SIG-M5 treated with dmso at 0.1 percent for 504 hours (cell line): ENCODE data around the gene LRRC8C.
A peak's percentile ranks its signal among the peaks of the same experiment; 100 is the strongest.

ENCODE experiments used
- DNase-seq: peaks from one replicate; lab custom pipeline; 2025; ENCODE audit not compliant: unreplicated experiment; lab: John Stamatoyannopoulos, UW

Gene LRRC8C

DNA sequence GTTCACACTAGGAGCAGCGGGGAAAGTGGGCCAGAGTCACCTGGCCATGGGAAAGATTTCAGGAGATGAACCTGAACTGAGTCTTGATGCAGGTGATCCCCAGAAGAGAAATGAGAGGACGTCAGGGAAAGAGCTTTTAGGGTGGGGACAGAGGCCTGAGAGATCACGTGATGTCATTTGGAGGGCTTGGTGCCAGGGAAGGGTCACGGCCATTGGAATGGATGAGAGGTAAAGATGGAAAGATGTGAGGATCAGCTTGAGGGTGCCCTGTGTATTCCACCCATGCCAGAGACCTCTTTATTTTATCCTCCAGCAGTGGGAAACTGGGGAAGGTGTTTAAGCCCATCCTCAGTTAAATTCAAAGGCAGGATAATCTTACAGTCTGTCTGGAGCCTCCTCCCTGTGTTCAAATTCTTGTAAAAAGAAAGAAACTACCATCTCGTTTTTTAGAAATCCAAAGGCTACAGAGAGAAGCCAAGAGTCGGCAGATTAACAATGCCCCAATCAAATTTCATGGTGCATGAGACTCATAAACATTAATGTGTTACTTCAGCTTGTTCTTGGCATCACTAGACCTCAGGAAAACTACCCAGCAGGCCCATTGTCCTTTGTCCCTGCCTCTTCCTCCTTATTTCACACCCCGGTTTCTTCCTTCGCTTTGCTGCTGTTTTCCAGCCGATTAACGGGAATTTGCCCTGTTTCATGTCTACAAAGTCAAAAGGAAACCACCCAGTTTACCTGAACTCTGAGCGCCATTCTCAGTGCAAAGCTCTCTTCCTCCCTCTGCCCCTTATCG is 94.8 kb downstream of the LRRC8C start:
- DNase-seq, result no peak

DNA sequence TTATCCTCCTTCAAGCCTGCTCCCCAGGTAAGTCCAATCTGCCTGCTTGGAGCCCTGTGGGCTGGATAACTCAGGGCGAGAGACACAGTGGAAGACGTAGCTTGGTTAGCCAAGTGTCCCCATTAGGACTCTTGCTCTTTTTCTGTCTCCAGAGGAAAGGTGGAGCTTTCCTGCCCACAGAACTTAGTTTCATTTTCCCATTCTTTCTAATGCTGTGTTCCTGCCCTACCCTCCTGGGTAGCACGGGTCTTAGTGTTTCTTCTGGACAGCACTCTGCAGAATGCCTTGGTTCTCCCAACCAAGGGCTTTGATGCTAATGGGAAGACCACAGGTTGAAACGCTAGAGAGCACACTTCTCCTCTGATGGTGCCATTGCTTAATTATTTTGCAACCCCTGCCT is 95.5 kb downstream of the LRRC8C start:
- DNase-seq, result no peak

DNA sequence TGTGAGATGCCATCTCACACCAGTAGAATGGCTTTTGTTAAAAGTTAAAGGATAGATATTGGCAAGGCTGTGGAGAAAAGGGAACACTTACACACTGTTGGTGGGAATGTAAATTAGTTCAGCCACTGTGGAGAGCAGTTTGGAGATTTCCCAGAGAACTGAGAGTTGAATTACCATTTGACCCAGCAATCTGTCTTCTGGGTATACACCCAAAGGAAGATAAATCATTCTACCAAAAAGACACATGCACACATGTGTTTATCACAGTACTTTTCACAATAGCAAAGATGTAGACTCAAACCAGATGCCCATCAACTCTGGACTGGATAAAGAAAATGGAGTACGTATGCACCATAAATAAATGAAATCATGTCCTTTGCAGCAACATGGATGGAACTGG is 99.3 kb downstream of the LRRC8C start:
- no peak for DNase-seq

DNA sequence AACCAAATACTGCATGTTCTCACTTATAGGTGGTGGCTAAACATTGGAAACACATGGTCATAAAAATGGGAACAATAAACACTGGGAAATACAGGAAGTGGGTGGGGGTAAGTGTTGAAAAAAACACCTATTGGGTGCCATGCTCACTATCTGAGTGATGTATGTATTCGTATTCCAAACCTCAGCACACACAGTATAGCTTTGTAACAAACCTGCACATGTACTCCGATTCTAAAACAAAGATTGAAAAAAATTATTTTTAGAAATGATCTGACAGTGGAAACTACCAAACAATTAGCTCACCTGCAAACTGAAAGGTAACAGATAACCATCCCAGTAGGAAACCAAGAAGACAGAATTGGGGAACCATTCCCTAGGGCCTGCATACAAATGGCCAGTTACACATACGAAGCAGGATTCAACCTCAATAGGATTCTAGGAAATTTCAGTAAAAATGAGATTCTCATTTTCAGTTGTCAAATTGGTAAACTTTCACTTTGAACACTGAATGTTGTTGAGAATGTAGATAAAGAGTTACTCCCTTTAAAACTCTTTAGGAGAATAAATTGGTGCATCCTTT is 99.8 kb downstream of the LRRC8C start:
- DNase-seq, result no peak

DNA sequence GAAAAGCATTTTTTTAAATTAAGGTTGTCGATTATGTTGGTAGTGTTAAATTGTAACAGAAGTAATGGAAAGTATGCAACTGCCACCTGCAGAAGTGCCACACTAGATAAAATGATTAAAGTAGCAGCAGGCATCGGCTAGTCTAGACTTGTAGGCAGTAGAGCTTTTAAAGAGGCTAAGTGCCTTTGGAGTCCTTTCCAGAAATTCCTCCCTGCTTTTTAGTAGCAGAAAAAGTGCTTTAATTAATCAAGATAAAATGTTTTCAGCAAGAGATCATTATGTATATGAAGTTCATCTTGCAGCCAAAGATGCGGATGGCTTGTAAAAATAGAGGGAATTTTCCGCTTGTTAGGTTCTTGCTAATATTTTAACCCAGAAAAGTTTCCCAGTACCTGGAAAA is 100.8 kb downstream of the LRRC8C start:
- no peak for DNase-seq

DNA sequence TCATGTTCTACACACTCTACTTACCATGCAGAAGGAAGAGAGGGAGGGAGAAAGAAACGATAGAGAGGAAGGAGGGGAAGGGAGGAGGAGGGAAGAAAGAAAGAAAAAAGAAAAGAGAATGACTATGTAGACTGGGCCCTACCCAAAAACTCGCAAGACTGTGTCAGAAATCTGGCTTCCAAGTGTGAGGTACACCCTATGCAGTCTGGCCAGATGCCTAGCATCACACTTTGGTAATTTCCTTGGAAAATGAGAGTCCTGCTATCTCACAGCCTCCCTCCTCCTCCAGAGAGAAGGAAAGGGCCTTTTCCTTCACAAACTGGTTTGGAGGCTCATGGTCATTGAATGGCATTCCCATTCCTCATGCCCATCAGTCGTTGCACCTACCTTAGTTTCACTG is 101.5 kb downstream of the LRRC8C start:
- no peak for DNase-seq

DNA sequence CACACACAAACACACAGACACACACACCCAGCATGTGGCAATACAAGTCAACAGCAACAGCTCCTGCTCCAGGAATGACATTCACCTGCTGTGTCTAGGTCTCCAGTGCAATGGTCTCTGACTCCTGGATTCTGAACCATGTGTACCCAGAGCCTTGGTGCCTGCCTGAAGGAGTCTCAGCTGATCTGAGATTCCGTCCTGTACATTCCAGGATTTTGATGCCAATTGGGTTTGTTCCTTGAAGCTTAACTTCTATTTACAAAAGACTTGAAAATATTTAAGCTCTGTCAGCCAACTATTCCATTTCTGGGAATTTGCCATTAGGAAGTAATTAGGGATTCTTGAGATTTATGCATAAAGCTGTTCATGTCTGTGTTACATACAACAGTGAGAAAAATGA is 102.6 kb downstream of the LRRC8C start:
- no peak for DNase-seq

DNA sequence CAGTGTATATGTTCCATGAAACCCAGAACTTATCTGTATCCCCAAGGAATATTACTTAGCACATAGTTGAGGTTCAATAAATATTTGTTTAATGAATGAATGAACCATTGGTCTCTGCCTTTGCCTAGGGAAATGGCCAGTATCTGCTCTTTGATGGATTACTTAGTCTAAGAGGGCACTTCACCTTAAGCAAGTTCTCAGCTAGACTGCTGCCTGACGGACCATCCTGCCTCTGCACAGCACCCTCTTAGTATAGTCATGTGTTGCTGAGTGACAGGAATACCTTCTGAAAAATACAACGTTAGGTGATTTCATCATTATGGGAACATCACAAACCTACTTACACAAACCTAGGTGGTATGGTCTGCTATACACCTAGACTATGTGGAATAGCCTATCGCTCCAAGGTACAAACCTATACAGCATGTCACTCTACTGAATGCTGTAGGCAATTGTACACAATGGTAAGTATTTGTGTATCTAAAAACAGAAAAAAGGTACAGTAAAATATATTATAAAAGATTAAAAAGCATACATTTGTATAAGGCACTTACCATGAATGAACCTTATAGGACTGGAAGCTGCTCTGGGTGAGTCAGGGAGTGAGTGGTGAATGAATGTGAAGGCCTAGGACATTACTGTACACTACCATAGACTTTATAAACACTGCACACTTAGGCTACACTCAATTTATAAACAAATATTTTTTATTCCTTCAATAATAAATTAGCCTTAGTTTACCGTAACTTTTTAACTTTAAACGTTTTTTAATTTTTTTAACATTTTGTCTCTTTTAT is 104.2 kb downstream of the LRRC8C start:
- no peak for DNase-seq

DNA sequence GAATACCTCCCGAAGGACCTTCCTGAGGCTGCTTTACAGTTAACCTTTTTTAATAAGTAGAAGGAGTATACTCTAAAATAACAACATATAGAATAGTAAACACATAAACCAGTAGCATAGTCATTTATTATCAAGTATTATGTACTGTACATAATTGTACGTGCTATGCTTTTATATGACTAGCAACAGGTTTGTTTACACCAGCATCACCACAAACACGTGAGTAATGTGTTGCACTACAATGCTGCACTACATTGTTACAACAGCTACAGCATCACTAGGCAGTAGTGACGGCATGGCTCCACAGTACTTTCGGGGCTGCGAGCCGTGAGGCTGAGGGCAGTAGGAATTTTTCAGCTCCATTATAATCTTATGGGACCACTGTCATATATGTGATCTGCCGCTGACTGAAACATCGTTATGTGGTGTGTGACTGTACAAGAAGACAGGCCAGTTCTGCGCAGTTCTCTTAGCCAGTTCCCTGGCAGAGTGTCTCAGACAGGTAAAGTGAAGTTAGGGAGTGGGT is 105.1 kb downstream of the LRRC8C start:
- no peak for DNase-seq

DNA sequence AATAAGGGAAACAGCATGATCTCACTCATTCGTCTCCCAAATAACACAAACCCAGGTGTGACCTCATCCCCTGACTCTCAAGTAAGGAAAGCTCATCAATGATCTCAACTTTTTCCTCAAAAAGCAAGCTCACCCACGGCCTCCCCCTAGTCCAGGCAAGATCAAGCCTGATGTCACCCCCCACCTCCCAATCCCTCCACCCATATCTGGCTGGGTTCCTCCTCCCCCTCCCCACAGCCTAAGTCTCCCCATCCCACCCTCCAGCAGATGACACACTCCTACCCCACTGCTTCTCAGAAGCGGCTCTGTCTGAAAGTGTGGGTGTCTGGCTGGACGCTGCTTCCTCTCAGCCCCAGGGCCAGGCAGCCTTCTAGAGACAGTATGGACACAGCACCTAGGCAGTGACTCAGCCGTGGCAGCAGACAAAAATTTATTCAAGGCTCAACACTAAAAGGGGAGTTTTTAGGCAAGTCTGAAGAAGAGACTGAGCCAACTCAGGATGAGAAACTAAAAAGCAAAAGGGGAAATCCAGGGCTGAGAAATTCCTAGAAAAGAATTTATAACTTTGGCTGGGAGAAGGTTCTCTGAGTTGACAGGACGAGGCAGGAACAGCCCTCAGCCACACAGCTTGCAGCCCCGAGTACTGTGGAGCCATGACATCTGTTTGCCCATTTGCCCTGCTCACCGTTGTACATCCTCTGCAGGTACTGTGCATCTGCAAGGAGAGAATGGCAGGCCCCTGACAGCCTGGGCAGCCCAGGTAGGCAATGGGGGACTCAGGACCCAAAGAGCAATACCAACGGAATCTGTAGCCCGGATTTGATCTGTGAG is 106.3 kb downstream of the LRRC8C start:
- DNase-seq, result no peak

DNA sequence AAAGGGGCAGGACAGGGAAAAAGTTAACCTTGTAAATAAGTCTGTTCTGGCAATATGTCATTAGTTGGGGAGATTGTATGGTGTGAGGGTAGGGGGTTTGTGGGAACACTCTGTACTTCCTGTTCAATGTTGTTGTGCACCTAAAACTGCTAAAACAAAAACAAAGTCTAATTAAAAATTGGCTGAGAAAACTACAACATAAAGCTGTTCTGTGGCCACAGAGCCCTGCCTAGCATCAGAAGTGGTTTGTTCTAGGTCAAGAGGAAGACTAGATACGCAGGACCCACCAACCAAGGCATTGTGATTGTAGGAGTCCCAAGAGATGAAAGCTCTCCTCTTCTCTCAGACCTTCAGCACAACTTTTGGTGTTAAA is 106.9 kb downstream of the LRRC8C start:
- DNase-seq, result no peak

DNA sequence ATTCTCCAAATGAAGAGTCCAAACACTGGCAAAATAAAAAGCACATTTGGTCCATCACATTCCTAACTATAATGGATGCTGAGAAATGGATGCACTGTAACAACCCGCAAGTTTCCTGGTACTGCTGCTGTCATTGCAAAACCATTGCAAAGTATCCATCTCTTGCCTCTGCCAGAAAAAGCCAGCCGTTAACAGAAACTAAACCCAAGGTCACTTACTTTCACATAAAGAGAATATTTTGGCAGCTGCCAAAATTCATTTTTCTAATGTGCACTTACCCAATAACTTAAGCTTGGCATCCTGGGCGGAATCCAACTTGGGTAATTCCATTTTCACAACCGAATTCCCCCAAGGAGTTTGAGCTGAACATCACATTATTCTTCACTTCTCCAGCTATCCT is 110.9 kb downstream of the LRRC8C start:
- DNase-seq, result no peak

DNA sequence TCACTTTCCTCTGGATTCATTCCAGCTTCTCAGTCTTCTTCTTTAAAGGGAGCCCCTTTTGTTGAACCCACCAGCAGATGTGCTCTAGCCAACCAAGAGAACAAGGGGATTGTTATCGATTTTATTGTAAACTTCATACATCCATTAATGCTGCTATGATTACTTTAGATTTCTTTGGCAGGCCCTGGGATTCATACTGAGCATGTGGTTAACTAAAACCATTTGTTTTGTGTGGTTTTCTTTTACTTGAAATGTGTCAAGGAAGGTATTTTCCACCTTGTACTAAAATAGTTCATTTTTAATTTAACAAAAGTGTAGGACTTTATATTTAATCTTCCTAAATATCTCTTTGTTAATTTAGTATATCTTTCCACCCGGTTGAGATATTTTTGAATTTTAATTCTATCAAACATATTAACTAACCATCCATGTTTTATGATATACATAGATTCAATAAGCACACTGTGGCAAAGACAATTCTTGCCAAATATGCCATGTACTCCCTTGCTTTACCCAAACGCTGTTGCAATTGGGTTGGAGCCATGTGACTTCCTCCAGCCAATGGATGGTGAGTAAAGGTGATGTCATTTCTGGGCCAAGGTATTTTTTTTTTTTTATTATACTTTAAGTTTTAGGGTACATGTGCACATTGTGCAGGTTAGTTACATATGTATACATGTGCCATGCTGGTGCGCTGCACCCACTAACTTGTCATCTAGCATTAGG is 113.7 kb downstream of the LRRC8C start:
- no peak for DNase-seq

DNA sequence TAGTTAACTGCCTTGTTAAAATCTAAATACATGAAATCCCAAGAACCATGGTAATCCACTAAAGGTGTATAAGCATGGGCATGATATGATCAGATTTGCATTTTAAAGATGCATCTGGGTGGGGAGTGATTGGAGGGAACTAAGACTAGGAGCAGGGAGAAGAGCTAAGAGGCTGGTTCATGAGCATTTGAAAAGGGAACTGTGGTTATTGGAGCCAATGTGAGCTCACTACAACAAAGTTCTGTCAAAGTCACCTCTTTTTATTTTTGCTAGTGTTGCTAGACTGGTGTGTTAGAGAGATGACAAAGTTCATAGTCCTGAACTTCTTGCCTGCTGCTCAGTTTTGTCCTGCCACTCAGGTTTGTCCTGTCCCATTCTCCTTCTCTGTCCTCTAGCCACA is 120.8 kb downstream of the LRRC8C start:
- no peak for DNase-seq

DNA sequence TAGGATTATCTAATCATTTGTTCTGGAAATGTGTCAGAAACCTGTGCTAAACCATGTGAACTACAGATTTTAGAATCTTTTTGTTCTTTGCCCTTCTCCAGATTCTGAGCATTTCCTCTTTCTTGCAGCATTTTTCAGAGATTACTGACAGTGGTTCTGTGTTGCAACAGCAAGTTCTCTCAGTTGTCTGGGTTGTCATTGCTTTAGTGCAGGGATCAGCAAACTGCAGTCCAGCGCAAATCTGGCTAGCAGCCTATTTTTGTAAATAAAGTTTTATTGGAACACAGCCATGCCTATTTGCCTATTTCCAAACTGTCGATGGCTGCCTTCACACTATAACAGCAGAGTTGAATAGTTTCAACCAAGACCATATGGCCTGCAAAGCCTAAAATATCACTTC is 121.6 kb downstream of the LRRC8C start:
- DNase-seq, result peak; percentile 86

DNA sequence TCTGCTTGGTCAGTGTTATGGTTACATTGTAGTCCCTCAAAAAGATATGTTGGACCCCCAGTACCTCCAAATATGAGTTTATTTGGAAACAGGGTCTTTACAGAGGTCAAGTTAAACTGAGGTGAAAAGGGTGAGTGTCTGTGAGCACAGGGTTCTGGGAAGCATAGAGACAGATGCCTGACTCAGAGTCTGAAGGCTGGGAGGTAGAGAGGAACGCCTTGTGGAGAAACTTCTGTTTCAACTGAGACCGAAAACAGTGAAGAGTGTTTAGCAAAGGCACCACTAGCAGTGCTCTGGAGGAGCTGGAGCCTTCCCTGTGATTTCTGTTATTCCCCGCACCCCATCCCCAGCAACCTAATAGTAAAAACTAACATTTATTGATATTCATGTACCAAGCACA is 122.7 kb downstream of the LRRC8C start:
- DNase-seq, result no peak

DNA sequence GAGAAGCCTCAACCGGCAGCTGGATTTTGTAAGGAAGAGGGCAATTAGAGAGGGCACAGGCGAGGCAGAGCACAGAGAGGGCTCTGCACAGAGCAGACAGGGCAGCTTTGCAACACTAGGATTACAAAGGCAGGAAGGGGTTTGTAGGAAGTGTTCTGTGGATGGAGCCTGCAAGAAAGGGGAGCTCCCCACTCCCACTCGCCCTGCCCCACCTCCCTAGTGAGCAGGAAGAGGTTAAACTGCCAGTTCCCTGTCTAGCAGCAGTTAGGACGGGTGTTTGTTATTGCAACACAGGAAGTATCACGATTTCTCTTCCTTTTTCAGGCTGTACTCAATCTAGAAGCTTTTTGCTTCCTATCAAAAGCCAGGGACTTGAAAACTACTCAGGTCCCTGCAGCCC is 124.6 kb downstream of the LRRC8C start:
- DNase-seq, result peak; percentile 97

DNA sequence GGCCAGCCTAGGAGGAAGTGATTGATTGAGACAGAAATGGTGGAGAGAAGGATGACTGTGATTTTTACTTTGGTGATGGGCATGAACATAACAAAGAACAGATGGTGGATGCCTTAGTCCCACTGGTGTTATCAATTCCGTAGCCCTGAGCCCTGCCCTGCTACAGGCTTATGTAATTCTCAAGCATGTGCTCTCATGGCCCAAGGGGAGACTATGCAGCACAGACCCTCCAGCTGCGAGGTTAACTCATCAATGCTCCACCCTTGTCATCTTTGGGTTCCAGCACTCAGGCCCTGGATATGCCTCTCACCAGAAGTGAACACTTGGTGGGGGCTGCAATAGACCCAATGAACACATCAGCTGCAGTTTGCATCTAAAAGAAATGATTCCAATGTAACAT is 125.2 kb downstream of the LRRC8C start:
- peak; percentile 51 for DNase-seq

DNA sequence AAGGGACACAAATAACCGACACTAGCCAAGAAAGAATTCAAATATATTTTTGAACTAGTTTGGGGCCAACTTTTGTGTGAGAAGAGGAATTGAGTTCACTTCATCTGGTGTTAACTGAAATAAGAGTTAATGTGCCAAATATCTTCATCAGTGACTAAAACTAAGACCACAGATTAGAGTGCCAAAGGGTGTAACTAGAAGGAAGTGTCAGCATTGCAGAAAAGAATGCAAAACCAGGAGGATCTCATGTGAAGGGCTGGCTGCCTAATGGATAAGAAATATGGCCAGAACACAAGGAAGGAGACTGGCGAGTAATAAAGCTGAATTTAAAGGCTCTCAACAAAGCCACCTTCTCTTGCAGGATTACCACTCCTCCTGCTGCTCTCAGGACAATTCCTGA is 126.1 kb downstream of the LRRC8C start:
- DNase-seq, result no peak

DNA sequence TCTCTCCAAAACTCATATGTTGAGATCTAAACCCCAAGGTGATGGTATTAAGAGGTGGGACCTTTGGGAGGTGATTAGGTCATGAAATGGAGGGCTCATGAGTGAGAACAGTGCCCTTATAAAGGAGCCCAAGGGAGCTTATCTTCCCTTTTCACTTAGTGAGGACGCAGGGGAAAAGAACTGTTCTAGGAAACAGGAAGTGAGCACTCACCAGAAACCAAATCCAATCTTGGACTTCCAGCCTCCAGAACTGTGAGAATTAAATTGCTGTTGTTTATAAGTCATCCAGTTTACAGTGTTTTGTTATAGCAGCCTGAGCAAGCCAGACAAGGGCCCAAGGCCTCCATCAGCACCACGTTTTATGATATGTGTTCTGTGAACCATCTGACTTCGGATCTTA is 127.6 kb downstream of the LRRC8C start:
- peak; percentile 72 for DNase-seq
